ENCODE measurements around the gene ADGRG1. TPM values are rescaled to one million over a fixed set of nuclear protein-coding genes. Genes with fewer than 3 reads are reported as not detected.

ADGRG1 gene
- total RNA-seq, 1 donor from 2014 or later, result 13.9 TPM

DNA sequence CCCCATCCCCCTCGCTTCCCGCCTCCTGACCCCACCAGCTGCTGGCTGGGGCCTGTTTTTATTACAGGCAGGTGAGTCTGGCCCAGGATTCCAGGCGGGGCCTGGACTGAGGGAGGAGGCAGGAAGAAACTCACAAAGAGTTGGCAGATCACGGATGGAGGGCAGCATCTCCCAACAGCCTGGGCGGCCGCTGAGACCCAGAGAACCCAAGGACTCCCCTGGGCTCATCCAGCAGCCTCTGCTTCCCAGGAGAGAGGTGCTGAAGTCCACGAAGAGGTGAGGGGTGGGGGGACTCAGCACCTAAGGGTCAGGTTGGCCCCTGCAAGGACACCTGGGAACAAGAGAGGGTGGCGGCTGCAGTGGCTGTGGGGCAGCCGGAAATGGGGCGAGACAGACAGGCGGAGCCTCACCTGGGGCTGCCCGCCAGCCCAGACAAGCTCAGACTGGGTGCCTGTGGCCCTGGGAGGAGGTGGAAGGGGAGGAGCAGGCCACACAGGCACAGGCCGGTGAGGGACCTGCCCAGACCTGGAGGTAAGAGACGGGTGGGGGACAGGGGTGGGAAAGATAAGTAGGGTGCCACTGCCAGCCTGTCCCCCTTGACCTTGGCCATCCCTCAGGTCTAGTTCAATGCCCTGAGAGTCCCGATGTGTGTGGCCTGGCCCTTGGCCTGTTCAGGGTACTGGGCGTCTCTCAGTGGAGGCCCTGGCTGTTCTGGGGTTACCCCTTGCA lies 8.7 kb upstream of the ADGRG1 start:
- no peak overlapping the region for H2AFZ ChIP-seq (ENCODE audit: low read depth, low read length)
- peaks cover 20% of the 10 kb centered on the region for H3K4me1 ChIP-seq (ENCODE audit: insufficient read depth, low read length)
- H3K4me3 ChIP-seq (ENCODE audit: insufficient read depth, low read depth, low read length), result no peak overlapping the region
- DNase-seq (ENCODE audit: low read depth) (no peak), FAIRE-seq (no peak)
- H3K36me3 ChIP-seq (ENCODE audit: insufficient read depth, low read length), result no peaks in the 10 kb centered on the region
- no peak overlapping the region for H3K9ac ChIP-seq (ENCODE audit: low read length)
- Mint-ChIP-seq H3K4me1 (ENCODE audit: low read depth, unreplicated experiment) (peaks cover 19% of the 10 kb centered on the region), H3K27ac (ENCODE audit: unreplicated experiment) (no peak overlapping the region), H3K9me3 (ENCODE audit: unreplicated experiment) (no peaks in the 10 kb centered on the region), H3K4me3 (ENCODE audit: unreplicated experiment) (no peak overlapping the region), H3K36me3 (ENCODE audit: low read depth, unreplicated experiment) (no peaks in the 10 kb centered on the region), H3K27me3 (ENCODE audit: low read depth, unreplicated experiment) (peaks cover 17% of the 10 kb centered on the region)
- no peaks in the 10 kb centered on the region for H3K27me3 ChIP-seq (ENCODE audit: insufficient read depth, low read length)
- TF ChIP-seq, protein P1, sequence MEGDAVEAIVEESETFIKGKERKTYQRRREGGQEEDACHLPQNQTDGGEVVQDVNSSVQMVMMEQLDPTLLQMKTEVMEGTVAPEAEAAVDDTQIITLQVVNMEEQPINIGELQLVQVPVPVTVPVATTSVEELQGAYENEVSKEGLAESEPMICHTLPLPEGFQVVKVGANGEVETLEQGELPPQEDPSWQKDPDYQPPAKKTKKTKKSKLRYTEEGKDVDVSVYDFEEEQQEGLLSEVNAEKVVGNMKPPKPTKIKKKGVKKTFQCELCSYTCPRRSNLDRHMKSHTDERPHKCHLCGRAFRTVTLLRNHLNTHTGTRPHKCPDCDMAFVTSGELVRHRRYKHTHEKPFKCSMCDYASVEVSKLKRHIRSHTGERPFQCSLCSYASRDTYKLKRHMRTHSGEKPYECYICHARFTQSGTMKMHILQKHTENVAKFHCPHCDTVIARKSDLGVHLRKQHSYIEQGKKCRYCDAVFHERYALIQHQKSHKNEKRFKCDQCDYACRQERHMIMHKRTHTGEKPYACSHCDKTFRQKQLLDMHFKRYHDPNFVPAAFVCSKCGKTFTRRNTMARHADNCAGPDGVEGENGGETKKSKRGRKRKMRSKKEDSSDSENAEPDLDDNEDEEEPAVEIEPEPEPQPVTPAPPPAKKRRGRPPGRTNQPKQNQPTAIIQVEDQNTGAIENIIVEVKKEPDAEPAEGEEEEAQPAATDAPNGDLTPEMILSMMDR (IDR thresholded peaks at IDR 0.05; ENCODE audit: insufficient read depth, low read depth, low read length), result no peak
- TF ChIP-seq EZH2 (IDR thresholded peaks at IDR 0.05; ENCODE audit: insufficient read depth, low read length), result no peak
- no peak overlapping the region for H3K27ac ChIP-seq (ENCODE audit: low read depth, low read length)
- no peaks in the 10 kb centered on the region for H3K9me3 ChIP-seq (ENCODE audit: insufficient read depth, low read depth, low read length)
- no peak overlapping the region for H3K4me2 ChIP-seq (ENCODE audit: low read length)
- no peaks in the 10 kb centered on the region for H3K79me2 ChIP-seq (ENCODE audit: insufficient read depth, low read length)
- H4K20me1 ChIP-seq (ENCODE audit: insufficient read depth, low read length), result no peaks in the 10 kb centered on the region

GRCh38 chr16:57620335-57621231 lies 7.8 kb upstream of the ADGRG1 start:
- peaks cover 15% of the 10 kb centered on the region for H3K27me3 Mint-ChIP-seq (ENCODE audit: low read depth, unreplicated experiment)
- no peaks in the 10 kb centered on the region for H3K9me3 Mint-ChIP-seq (ENCODE audit: unreplicated experiment)
- no peak overlapping the region for H3K27ac Mint-ChIP-seq (ENCODE audit: unreplicated experiment)
- no peak overlapping the region for H3K4me3 Mint-ChIP-seq (ENCODE audit: unreplicated experiment)
- Histone ChIP-seq H3K27ac (ENCODE audit: low read depth, low read length) (no peak overlapping the region), H3K27me3 (ENCODE audit: insufficient read depth, low read length) (no peaks in the 10 kb centered on the region), H3K36me3 (ENCODE audit: insufficient read depth, low read length) (no peaks in the 10 kb centered on the region), H3K9me3 (ENCODE audit: insufficient read depth, low read depth, low read length) (no peaks in the 10 kb centered on the region), H3K4me1 (ENCODE audit: insufficient read depth, low read length) (peaks cover 20% of the 10 kb centered on the region), H3K9ac (ENCODE audit: low read length) (no peak overlapping the region), H2AFZ (ENCODE audit: low read depth, low read length) (no peak overlapping the region), H3K79me2 (ENCODE audit: insufficient read depth, low read length) (no peaks in the 10 kb centered on the region), H3K4me3 (ENCODE audit: insufficient read depth, low read depth, low read length) (no peak overlapping the region), H3K4me2 (ENCODE audit: low read length) (no peak overlapping the region), H4K20me1 (ENCODE audit: insufficient read depth, low read length) (no peaks in the 10 kb centered on the region)
- TF ChIP-seq, protein P1 (IDR thresholded peaks at IDR 0.05; ENCODE audit: insufficient read depth, low read depth, low read length), result no peak
- TF ChIP-seq EZH2 (IDR thresholded peaks at IDR 0.05; ENCODE audit: insufficient read depth, low read length), result no peak
- FAIRE-seq (no peak), DNase-seq (ENCODE audit: low read depth) (no peak)
- H3K36me3 Mint-ChIP-seq (ENCODE audit: low read depth, unreplicated experiment), result no peaks in the 10 kb centered on the region
- H3K4me1 Mint-ChIP-seq (ENCODE audit: low read depth, unreplicated experiment), result peaks cover 21% of the 10 kb centered on the region
